IMR-90 (cell line): Measurements from ENCODE around the gene NDUFB4. TPM values are rescaled to one million over a fixed set of nuclear protein-coding genes. Genes with fewer than 3 reads are reported as not detected.

Source experiments
- ATAC-seq: fragments of 200-7000 bp; cut with Tn5 transposase; 2 replicates; pipeline ENCODE4 v1.9.1; 2020; ENCODE audit warnings: low read depth, mild to moderate bottlenecking, moderate library complexity
- BruUV-seq: library from RNA; stranded (reverse); fragments of 400-500 nt; replicated peaks from 2 replicates; lab custom pipeline; 2021; lab: Mats Ljungman, UMichigan
- CTCF ChIA-PET: fragments of 300-600 bp; formaldehyde crosslinking; extraction: SDS; loops from one replicate; lab custom pipeline; 2021; ENCODE audit warnings: antibody characterized with exemption; lab: Yijun Ruan, JAX
- POLR2A ChIA-PET: fragments of 300-600 bp; sonication (Branson Sonifier 250); formaldehyde crosslinking; loops from one replicate; lab custom pipeline; 2022; ENCODE audit warnings: antibody characterized with exemption; ENCODE audit not compliant: unreplicated experiment; lab: Charles Lee
- DNase-seq: peaks from one replicate; pipeline ENCODE4 v3.0.0; 2013
- H2AFZ ChIP-seq: replicated peaks from 2 replicates; pipeline ENCODE3; 2013; ENCODE audit warnings: low read length, mild to moderate bottlenecking; ENCODE audit not compliant: poor library complexity
- H2AK5ac ChIP-seq: 2 replicates; pipeline ENCODE4 v1.6.1; 2013; ENCODE audit warnings: low read depth, low read length, inconsistent platforms
- H2AK9ac ChIP-seq: replicated peaks from 2 replicates; pipeline ENCODE3; 2013; ENCODE audit warnings: mild to moderate bottlenecking, low read depth, low read length, moderate library complexity; ENCODE audit not compliant: poor library complexity
- H2BK120ac ChIP-seq: 2 replicates; pipeline ENCODE4 v1.6.1; 2013; ENCODE audit warnings: low read depth, low read length, inconsistent platforms
- H2BK15ac ChIP-seq: 3 replicates; pipeline ENCODE4 v1.6.1; 2013; ENCODE audit warnings: low read depth, low read length, inconsistent platforms
- H2BK20ac ChIP-seq: 2 replicates; pipeline ENCODE4 v1.6.1; 2013; ENCODE audit warnings: low read depth, mild to moderate bottlenecking, inconsistent platforms, low read length, moderate library complexity
- H2BK5ac ChIP-seq: 2 replicates; pipeline ENCODE4 v1.6.1; 2013; ENCODE audit warnings: mild to moderate bottlenecking, low read depth, low read length, inconsistent platforms; ENCODE audit not compliant: poor library complexity, severe bottlenecking
- H3K14ac ChIP-seq: replicated peaks from 2 replicates; pipeline ENCODE4 v1.6.1; 2013; ENCODE audit warnings: low read depth, low read length, inconsistent platforms
- H3K18ac ChIP-seq: 2 replicates; pipeline ENCODE4 v1.6.1; 2013; ENCODE audit warnings: low read depth, low read length, control low read depth
- H3K23ac ChIP-seq: 2 replicates; pipeline ENCODE4 v1.6.1; 2013; ENCODE audit warnings: low read depth, low read length, inconsistent platforms
- H3K27ac ChIP-seq: 2 replicates; pipeline ENCODE4 v1.5.1; 2013; ENCODE audit warnings: mild to moderate bottlenecking, control low read depth, low read length; ENCODE audit not compliant: insufficient read depth
- H3K27me3 ChIP-seq: 2 replicates; pipeline ENCODE4 v1.6.1; 2013; ENCODE audit warnings: low read length; ENCODE audit not compliant: control insufficient read depth, insufficient read depth
- H3K36me3 ChIP-seq: 2 replicates; pipeline ENCODE4 v1.6.1; 2013; ENCODE audit warnings: low read length, mixed read lengths; ENCODE audit not compliant: control insufficient read depth, insufficient read depth
- H3K4ac ChIP-seq: 2 replicates; pipeline ENCODE4 v1.6.1; 2013; ENCODE audit warnings: low read depth, low read length, inconsistent platforms
- H3K4me1 ChIP-seq: 2 replicates; pipeline ENCODE4 v1.6.1; 2013; ENCODE audit warnings: low read length, mixed read lengths; ENCODE audit not compliant: control insufficient read depth, insufficient read depth
- H3K4me2 ChIP-seq: 2 replicates; pipeline ENCODE4 v1.6.1; 2013; ENCODE audit warnings: low read depth, mild to moderate bottlenecking, control low read depth, low read length, moderate library complexity
- H3K4me3 ChIP-seq: 2 replicates; pipeline ENCODE4 v1.5.1; 2013; ENCODE audit warnings: low read depth, mild to moderate bottlenecking, control low read depth, low read length, moderate library complexity; ENCODE audit not compliant: insufficient read depth
- H3K56ac ChIP-seq: 2 replicates; pipeline ENCODE4 v1.6.1; 2013; ENCODE audit warnings: low read length, inconsistent platforms; ENCODE audit not compliant: insufficient read depth; ENCODE audit errors: extremely low read depth
- H3K79me1 ChIP-seq, 2 experiments: 2 replicates each; pipeline ENCODE4 v1.6.1; 2013; ENCODE audit warnings: low read length in 2 of 2, inconsistent platforms in 1 of 2, low read depth in 1 of 2
- H3K9ac ChIP-seq: 2 replicates; pipeline ENCODE4 v1.6.1; 2013; ENCODE audit warnings: low read depth, low read length, control low read depth
- H3K9me1 ChIP-seq: 2 replicates; pipeline ENCODE4 v1.6.1; 2013; ENCODE audit warnings: low read length, inconsistent platforms; ENCODE audit not compliant: insufficient read depth
- H3K9me3 ChIP-seq: 2 replicates; pipeline ENCODE4 v1.6.1; 2013; ENCODE audit warnings: low read length; ENCODE audit not compliant: control insufficient read depth, insufficient read depth
- H4K20me1 ChIP-seq: 2 replicates; pipeline ENCODE4 v1.6.1; 2013; ENCODE audit warnings: low read length, inconsistent platforms; ENCODE audit not compliant: insufficient read depth
- H4K5ac ChIP-seq: 2 replicates; pipeline ENCODE4 v1.6.1; 2013; ENCODE audit warnings: mild to moderate bottlenecking, low read depth, low read length, control low read depth
- H4K8ac ChIP-seq, 2 experiments: 2 replicates each; pipeline ENCODE4 v1.6.1; 2013; ENCODE audit warnings: low read depth in 2 of 2, low read length in 2 of 2, control low read depth in 1 of 2, inconsistent platforms in 1 of 2
- H4K91ac ChIP-seq: 2 replicates; pipeline ENCODE4 v1.6.1; 2013; ENCODE audit warnings: low read depth, low read length, inconsistent platforms; ENCODE audit not compliant: insufficient read depth
- CTCF ChIP-seq: conservative IDR thresholded peaks from 2 replicates; pipeline ENCODE4 v1.5.1; 2012; ENCODE audit warnings: mild to moderate bottlenecking, low read depth, low read length, improper control_type of control experiment
- FOS ChIP-seq: fragments of 150-350 bp; IDR thresholded peaks from 2 replicates; pipeline ENCODE4 v1.6.1; 2016; ENCODE audit warnings: low read depth, low read length
- MXI1 ChIP-seq: IDR thresholded peaks from 2 replicates; pipeline ENCODE4 v1.6.1; 2012; ENCODE audit warnings: low read depth, mild to moderate bottlenecking, low read length, moderate library complexity, borderline replicate concordance
- RAD21 ChIP-seq: IDR thresholded peaks from 2 replicates; pipeline ENCODE4 v1.6.1; 2012; ENCODE audit warnings: low read length, improper control_type of control experiment
- RFX5 ChIP-seq: IDR thresholded peaks from 2 replicates; pipeline ENCODE4 v1.8.0; 2012; ENCODE audit warnings: low read depth, mild to moderate bottlenecking, low read length, moderate library complexity
- SMC3 ChIP-seq: fragments of 150-350 bp; IDR thresholded peaks from 2 replicates; pipeline ENCODE4 v1.6.1; 2016; ENCODE audit warnings: low read depth, mild to moderate bottlenecking, antibody characterized with exemption, low read length, moderate library complexity
- WGBS, 2 experiments: methylation state at CpG; one replicate each; pipeline versions ENCODE4 v1.1.5 to v1.1.7; 2013; ENCODE audit warnings: missing lambda C conversion rate in 2 of 2; ENCODE audit not compliant: insufficient read length in 1 of 2; ENCODE audit errors: extremely low coverage in 2 of 2; 5-methylcytosine and 5-hydroxymethylcytosine counted together
- dilution Hi-C: fragments of 300-500 bp; cut with HindIII; formaldehyde crosslinking; loops from one replicate; pipeline ENCODE4 v1.14.3; 2018; ENCODE audit warnings: low sequenced_read_pairs; ENCODE audit not compliant: unreplicated experiment
- in situ Hi-C: fragments of 300-500 bp; cut with MboI; formaldehyde crosslinking; loops from 3 replicates; pipeline ENCODE4 v1.14.3; 2019; ENCODE audit warnings: low sequenced_read_pairs, inconsistent platforms, mixed read lengths
- intact Hi-C: fragments of 100-400 bp; cut with micrococcal nuclease; formaldehyde crosslinking; loops from 2 replicates; pipeline ENCODE4 v1.10.0; 2022
- polyA plus RNA-seq, 3 experiments: library from polyadenylated mRNA; depleted of rRNA; stranded (reverse); fragments of >200 nt; gene quantifications; 2 replicates each; pipeline ENCODE4 v1.2.3, GENCODE V29; 2012; ENCODE audit warnings: low replicate concordance in 1 of 3
- total RNA-seq: library from RNA; depleted of rRNA; stranded (reverse); fragments of >200 nt; gene quantifications from 2 replicates; pipeline ENCODE4 v1.2.3, GENCODE V29; 2012

Gene NDUFB4
- total and polyA plus RNA-seq, 2 of the 4 experiments (the other 2 are of a cell fraction) = 53.9 to 278 TPM

- no peak overlapping the region for H2AFZ ChIP-seq
- ChIA-PET POLR2A (no interaction called here), CTCF (interaction anchor here (1.4 kb wide), 1 partner anchor 223 kb away, joined by 11 read pairs; no protein-coding TSS in a partner anchor)
- intact Hi-C loops = no loop called here
- no peak overlapping the region for H2AK5ac ChIP-seq
- H3K18ac ChIP-seq = no peak overlapping the region
- H3K4me2 ChIP-seq = no peak overlapping the region
- no peak overlapping the region for H3K4me3 ChIP-seq
- no peak overlapping the region for H2AK9ac ChIP-seq
- TF ChIP-seq CTCF (no peak), FOS (no peak), RAD21 (no peak), RFX5 (no peak), SMC3 (no peak), MXI1 (no peak)
- 0 out of 2 replicates have a peak, but pooled peaks cover 2% of the 10 kb centered on the region for H3K4me1 ChIP-seq
- H2BK15ac ChIP-seq = no peak overlapping the region
- no peak overlapping the region for H3K23ac ChIP-seq
- no peak overlapping the region for H2BK5ac ChIP-seq
- no CpG with 5 or more reads among the region's 2 CpGs for WGBS, 2 experiments
- H4K5ac ChIP-seq = no peak overlapping the region
- no peaks in the 10 kb centered on the region for H3K27me3 ChIP-seq
- H2BK20ac ChIP-seq = no peak overlapping the region
- DNase-seq (no peak), ATAC-seq (no peak)
- no peak overlapping the region for H3K27ac ChIP-seq
- no peaks in the 10 kb centered on the region for H4K20me1 ChIP-seq
- no peaks in the 10 kb centered on the region for H3K79me1 ChIP-seq
- no peak overlapping the region for H4K91ac ChIP-seq
- H3K9me1 ChIP-seq = no peaks in the 10 kb centered on the region
- H3K14ac ChIP-seq = no peak overlapping the region
- H3K4ac ChIP-seq = no peak overlapping the region
- no peaks in the 10 kb centered on the region for H3K36me3 ChIP-seq
- H3K9ac ChIP-seq = no peak overlapping the region
- no peaks in the 10 kb centered on the region for H3K9me3 ChIP-seq
- dilution Hi-C loops = no loop called here
- no peak overlapping the region for H4K8ac ChIP-seq
- no peak overlapping the region for H3K56ac ChIP-seq
- no TSS peak for BruUV-seq
- in situ Hi-C loops = loop anchor here (25.0 kb wide), 1 partner anchor 915 kb away; no protein-coding TSS in a partner anchor
- no peak overlapping the region for H2BK120ac ChIP-seq
Measured at GRCh38 chr3:120572027-120572426, 24.1 kb upstream of the NDUFB4 start.
